Epithelial cell of esophagus (primary cell): Measurements from ENCODE around the gene CFB.
"Not testable (repeated sequence)": the region's sequence is repeated elsewhere in the genome, so short reads cannot be mapped to it uniquely, and the experiment has no call there.

Experiments
- DNase-seq: peaks from one replicate; pipeline ENCODE4 v3.0.0; 2010; ENCODE audit warnings: low read depth
- H3K4me3 ChIP-seq: 2 replicates; pipeline ENCODE4 v1.5.1; 2011; ENCODE audit warnings: mild to moderate bottlenecking, low read length, control low read depth
- TF ChIP-seq, protein P1 (sequence below): IDR thresholded peaks from 2 replicates; pipeline ENCODE4 v1.5.1; 2011; ENCODE audit warnings: low read depth, mild to moderate bottlenecking, low read length, control low read depth, inconsistent platforms; ENCODE audit not compliant: insufficient read depth; ENCODE audit errors: missing control alignments

CFB gene

DNA sequence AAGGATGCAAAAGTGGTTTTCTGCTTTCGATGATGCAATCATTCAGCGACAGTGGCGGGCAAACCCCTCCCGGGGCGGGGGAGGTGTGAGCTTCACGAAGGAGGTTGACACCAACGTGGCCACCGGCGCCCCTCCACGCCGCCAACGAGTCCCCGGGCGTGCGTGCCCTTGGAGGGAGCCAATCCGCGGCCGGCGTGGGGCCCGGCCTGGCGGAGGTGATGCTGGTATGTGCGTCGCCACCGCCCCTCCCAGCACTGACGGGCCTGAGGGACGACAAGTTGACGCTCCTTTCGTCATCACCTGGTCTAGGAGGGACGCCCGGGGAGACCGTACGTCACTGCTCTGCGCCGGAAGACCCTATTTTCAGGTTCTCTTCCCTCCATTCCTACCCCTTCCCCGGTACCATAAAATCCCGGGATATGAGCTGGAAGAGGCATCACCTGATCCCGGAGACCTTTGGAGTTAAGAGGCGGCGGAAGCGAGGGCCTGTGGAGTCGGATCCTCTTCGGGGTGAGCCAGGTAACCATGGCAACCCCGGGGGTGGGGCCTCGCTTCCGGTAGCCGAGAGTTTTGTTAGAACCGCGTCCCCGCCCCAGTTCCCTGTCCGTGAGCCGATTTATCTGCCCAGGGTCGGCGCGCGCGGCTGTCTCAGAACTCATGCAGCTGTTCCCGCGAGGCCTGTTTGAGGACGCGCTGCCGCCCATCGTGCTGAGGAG, 26.3 kb downstream of the CFB start, which contains the start of gene DXO:
Gene DXO, minus strand, starts transcription at position 146 of the 716 bp plus-strand sequence. CDS start 463 bp downstream, outside the sequence.
- peak; percentile 99 for DNase-seq
- H3K4me3 ChIP-seq, result peak within 1 kb of the TSS; percentile 93
- TF ChIP-seq, protein P1, sequence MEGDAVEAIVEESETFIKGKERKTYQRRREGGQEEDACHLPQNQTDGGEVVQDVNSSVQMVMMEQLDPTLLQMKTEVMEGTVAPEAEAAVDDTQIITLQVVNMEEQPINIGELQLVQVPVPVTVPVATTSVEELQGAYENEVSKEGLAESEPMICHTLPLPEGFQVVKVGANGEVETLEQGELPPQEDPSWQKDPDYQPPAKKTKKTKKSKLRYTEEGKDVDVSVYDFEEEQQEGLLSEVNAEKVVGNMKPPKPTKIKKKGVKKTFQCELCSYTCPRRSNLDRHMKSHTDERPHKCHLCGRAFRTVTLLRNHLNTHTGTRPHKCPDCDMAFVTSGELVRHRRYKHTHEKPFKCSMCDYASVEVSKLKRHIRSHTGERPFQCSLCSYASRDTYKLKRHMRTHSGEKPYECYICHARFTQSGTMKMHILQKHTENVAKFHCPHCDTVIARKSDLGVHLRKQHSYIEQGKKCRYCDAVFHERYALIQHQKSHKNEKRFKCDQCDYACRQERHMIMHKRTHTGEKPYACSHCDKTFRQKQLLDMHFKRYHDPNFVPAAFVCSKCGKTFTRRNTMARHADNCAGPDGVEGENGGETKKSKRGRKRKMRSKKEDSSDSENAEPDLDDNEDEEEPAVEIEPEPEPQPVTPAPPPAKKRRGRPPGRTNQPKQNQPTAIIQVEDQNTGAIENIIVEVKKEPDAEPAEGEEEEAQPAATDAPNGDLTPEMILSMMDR, result no peak

- TF ChIP-seq, protein P1, result no peak
- H3K4me3 ChIP-seq, result peak overlapping the region; percentile 93
- peak; percentile 24 for DNase-seq
Observed at GRCh38 chr6:31972709-31973350, 26.9 kb downstream of the CFB start.

GRCh38 chr6:31976065-31976464, 30.2 kb downstream of the CFB start:
- H3K4me3 ChIP-seq, DNase-seq: not testable (repeated sequence)

DNA sequence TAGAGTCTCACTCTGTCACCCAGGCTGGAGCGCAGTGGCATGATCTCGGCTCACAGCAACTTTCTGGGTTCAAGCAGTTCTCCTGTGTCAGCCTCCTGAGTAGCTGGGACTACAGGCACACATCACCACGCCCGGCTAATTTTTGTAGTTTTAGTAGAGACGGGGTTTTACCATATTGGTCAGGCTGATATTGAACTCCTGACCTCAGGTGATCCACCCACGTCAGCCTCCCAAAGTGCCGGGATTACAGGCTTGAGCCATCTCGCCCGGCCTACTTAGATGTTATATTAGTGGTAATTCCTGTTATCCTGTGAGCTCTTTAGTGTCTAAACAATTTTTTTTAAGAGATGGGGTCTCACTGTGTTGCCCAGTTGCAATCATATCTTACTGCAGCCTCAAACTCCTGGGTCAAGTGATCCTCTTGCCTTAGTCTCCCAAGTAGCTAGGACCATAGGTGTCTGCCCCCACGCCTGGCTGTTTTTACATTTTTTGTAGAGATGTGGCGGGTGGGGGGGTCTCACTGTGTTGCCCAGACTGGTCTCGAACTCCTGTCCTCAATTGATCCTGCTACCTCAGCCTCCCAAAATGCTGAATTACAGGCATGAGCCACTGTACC, 32.0 kb downstream of the CFB start:
- no peak overlapping the region for H3K4me3 ChIP-seq
- TF ChIP-seq, protein P1, result no peak
- DNase-seq, result no peak

DNA sequence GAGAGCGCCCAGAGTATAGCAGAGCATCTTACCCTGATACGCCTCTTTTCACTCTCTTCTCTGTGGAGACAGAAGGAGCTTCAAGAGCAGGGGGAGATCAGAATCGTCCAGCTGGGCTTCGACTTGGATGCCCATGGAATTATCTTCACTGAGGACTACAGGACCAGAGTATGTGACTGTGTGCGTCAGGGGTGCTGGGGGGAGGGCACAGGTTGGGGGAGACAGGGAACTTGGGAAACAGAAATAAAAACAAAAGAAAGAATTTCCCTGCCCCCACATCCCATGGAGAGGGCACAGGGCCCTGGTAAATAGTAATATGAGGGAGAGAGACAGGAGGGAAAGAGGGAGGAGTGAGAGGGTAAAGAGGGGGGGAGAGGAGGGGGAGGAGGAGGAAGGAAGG, 32.9 kb downstream of the CFB start:
- no peak for DNase-seq
- TF ChIP-seq, protein P1, result no peak
- H3K4me3 ChIP-seq, result no peak overlapping the region

DNA sequence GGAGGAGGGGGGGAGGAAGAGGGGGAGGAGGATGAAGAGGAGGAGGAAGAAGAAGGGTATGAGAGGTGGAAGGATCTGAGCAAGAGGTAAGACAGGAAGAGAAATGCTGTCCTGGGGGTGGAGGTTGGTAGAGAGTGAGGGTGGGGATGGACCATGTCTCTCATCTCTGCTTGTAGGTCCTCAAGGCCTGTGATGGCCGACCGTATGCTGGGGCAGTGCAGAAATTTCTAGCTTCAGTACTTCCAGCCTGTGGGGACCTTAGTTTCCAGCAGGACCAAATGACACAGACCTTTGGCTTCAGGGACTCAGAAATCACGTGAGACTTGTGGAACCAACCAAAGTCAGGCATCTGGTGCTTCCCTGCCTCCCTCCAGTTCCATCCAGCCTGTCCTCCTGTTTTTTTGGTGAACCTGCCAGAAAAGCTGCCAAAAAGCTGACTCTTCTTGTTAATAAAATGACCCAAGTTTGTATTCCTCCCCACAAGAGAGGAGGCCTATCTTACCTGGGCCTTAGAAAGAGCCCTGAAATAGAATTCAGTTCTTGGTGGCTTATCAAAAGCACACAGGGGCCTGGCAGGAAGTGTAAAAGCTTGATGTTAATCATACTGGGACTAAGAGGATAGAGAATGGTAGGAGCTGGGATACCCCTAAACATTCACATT, 33.5 kb downstream of the CFB start:
- TF ChIP-seq, protein P1, result no peak
- H3K4me3 ChIP-seq, result no peak overlapping the region
- DNase-seq, result no peak

- not testable (repeated sequence) for DNase-seq, H3K4me3 ChIP-seq
Observed at GRCh38 chr6:31980195-31980876, 34.4 kb downstream of the CFB start.

DNA sequence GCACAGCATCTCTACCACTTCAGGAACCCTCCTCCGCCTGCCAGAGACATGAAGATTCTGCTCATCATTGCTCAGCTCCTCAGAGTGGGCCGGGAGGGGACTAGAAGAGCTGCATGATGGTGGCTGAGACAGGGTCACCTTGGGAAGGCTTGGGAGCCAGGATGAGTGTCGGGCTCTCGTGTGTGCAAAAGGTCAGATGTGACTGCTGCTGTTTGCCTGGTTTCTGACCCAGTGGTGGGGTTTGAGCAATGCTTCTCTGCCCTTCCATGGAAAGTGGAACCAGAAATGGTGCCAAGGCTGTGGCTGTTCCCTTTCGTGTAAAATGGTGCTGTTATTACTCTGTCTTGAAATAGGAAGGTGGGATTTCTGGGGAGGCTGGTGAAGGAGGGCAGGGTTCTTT, 35.1 kb downstream of the CFB start:
- DNase-seq, H3K4me3 ChIP-seq: not testable (repeated sequence)

DNA sequence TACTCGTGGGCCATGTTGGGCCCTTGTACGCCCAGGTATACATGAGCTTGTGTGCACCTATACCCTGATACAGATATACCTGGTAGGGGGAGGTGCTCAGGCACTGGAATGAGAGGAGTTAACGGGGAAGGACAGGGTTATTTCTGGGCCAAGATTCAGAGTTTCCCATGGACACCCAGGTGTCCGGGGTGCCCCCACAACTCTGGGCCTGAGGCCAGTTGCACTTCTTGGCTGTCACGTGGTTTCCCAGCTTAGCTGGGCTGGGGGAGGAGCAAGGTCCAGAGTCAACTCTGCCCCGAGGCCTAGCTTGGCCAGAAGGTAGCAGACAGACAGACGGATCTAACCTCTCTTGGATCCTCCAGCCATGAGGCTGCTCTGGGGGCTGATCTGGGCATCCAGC, 35.8 kb downstream of the CFB start, which contains the start of gene C4A:
Gene C4A, plus strand, starts transcription at position 314 of the 400 bp plus-strand sequence. Its CDS starts 51 bp downstream, at position 365.
- DNase-seq, H3K4me3 ChIP-seq: not testable (repeated sequence)

GRCh38 chr6:31989363-31989762, 43.5 kb downstream of the CFB start:
- not testable (repeated sequence) for H3K4me3 ChIP-seq, DNase-seq

GRCh38 chr6:31994421-31994820, 48.5 kb downstream of the CFB start:
- not testable (repeated sequence) for DNase-seq, H3K4me3 ChIP-seq
